ENCODE data around the gene TMEM263. TPM values are rescaled to one million over a fixed set of nuclear protein-coding genes. Genes with fewer than 3 reads are reported as not detected.

TMEM263 gene
- total and polyA plus RNA-seq, 2 donors (not counting 1 experiment from before 2014, with no cell fraction given): 97.9 to 116 TPM

DNA sequence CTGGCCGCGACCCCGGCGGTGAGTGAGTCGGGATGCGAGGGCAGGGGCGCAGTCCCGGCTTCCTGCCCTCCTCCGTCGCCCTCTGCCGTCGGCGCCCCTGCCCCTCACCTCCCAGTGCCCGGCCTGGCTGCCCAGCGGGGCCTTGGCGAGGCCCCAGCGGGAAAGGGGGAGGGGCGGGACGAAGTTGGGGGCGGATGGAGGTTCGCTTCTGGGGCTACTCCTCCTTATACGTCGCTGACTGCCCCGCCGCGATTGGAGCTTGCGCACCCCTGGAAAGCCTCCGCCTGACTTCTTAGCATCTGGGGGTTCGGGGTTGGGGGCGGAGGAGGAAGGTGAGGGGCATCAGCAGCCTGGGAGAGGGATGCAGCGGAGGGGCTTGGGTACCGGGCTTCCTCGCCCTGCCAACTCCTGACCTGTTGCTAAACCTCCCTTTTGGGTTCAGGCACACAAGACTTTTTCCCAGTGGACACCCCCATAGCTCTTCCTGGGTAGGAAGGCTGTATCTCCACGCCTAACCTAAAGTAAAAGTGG, 406 bp downstream of the TMEM263 start:
- Histone ChIP-seq H3K4me1 (ENCODE audit: control insufficient read depth, extremely low read depth, insufficient read depth, low read length) (no peaks in the 10 kb centered on the region), H3K9me3 (ENCODE audit: control insufficient read depth, insufficient read depth, low read depth, low read length) (no peaks in the 10 kb centered on the region), H4K20me1 (ENCODE audit: control insufficient read depth, extremely low read depth, insufficient read depth, low read length) (peaks cover 2% of the 10 kb centered on the region), H3K9ac (ENCODE audit: insufficient read depth, low read length) (peak overlapping the region; percentile 100), H3K27ac (ENCODE audit: insufficient read depth, low read length) (peak overlapping the region; percentile 98), H3K79me2 (ENCODE audit: control insufficient read depth, insufficient read depth, low read length) (peaks cover 50% of the 10 kb centered on the region), H3K4me3 (replicated peaks in 1 of 4; ENCODE audit: control extremely low read depth in 1 of 4, insufficient read depth in 1 of 4, low read depth in 3 of 4, low read length in 4 of 4) (peak overlapping the region; percentile 62 to 99 (median 82)), H3K4me2 (ENCODE audit: extremely low read depth, insufficient read depth, low read length) (peak overlapping the region; percentile 21), H3K36me3 (ENCODE audit: control insufficient read depth, insufficient read depth, low read length) (peaks cover 1% of the 10 kb centered on the region), H3K27me3 (ENCODE audit: control insufficient read depth, insufficient read depth, low read length) (no peaks in the 10 kb centered on the region), H2AFZ (ENCODE audit: low read length) (no peak overlapping the region)
- no peak for TF ChIP-seq EZH2 (IDR thresholded peaks at IDR 0.05; ENCODE audit: low read length, missing control alignments)
- TF ChIP-seq, protein P1, sequence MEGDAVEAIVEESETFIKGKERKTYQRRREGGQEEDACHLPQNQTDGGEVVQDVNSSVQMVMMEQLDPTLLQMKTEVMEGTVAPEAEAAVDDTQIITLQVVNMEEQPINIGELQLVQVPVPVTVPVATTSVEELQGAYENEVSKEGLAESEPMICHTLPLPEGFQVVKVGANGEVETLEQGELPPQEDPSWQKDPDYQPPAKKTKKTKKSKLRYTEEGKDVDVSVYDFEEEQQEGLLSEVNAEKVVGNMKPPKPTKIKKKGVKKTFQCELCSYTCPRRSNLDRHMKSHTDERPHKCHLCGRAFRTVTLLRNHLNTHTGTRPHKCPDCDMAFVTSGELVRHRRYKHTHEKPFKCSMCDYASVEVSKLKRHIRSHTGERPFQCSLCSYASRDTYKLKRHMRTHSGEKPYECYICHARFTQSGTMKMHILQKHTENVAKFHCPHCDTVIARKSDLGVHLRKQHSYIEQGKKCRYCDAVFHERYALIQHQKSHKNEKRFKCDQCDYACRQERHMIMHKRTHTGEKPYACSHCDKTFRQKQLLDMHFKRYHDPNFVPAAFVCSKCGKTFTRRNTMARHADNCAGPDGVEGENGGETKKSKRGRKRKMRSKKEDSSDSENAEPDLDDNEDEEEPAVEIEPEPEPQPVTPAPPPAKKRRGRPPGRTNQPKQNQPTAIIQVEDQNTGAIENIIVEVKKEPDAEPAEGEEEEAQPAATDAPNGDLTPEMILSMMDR (conservative IDR thresholded peaks at IDR 0.05 in 1 of 2, IDR thresholded peaks at IDR 0.05 in 1 of 2; ENCODE audit: low read depth in 1 of 2, low read length in 2 of 2): no peak
- peak; percentile 65 to 71 for DNase-seq (ENCODE audit: low read depth in 2 of 2)

DNA sequence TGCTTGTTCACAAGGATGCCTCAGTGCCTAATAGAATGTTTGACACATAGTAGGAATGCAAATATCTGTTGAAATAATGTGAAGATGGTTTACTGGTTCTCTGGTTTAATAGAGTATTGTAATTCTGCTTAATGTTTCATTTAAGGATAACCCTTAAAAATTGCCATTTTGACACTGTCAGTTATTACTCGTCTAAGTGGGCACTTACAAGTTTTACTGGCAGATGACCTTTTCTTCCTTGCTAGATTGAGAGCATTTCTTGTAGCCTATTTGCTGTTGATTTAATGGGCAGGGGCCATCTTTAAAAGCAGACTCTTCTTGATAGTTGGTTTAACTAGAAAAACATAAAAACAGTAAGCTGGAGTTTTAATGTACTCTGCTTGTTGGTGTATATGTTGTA, 1.9 kb downstream of the TMEM263 start:
- H2AFZ ChIP-seq (ENCODE audit: low read length): no peak overlapping the region
- H3K79me2 ChIP-seq (ENCODE audit: control insufficient read depth, insufficient read depth, low read length): peaks cover 63% of the 10 kb centered on the region
- H3K4me3 ChIP-seq (replicated peaks in 1 of 4; ENCODE audit: control extremely low read depth in 1 of 4, insufficient read depth in 1 of 4, low read depth in 3 of 4, low read length in 4 of 4): peak overlapping the region; percentile 62 to 99 (median 82)
- peak overlapping the region; percentile 89 for H3K4me2 ChIP-seq (ENCODE audit: extremely low read depth, insufficient read depth, low read length)
- DNase-seq (ENCODE audit: low read depth in 2 of 2): no peak
- H3K36me3 ChIP-seq (ENCODE audit: control insufficient read depth, insufficient read depth, low read length): peaks cover 1% of the 10 kb centered on the region
- H3K9me3 ChIP-seq (ENCODE audit: control insufficient read depth, insufficient read depth, low read depth, low read length): no peaks in the 10 kb centered on the region
- peaks cover 5% of the 10 kb centered on the region for H4K20me1 ChIP-seq (ENCODE audit: control insufficient read depth, extremely low read depth, insufficient read depth, low read length)
- peak overlapping the region; percentile 13 for H3K9ac ChIP-seq (ENCODE audit: insufficient read depth, low read length)
- no peaks in the 10 kb centered on the region for H3K4me1 ChIP-seq (ENCODE audit: control insufficient read depth, extremely low read depth, insufficient read depth, low read length)
- no peak for TF ChIP-seq EZH2 (IDR thresholded peaks at IDR 0.05; ENCODE audit: low read length, missing control alignments)
- TF ChIP-seq, protein P1 (conservative IDR thresholded peaks at IDR 0.05 in 1 of 2, IDR thresholded peaks at IDR 0.05 in 1 of 2; ENCODE audit: low read depth in 1 of 2, low read length in 2 of 2): no peak
- H3K27ac ChIP-seq (ENCODE audit: insufficient read depth, low read length): no peak overlapping the region
- H3K27me3 ChIP-seq (ENCODE audit: control insufficient read depth, insufficient read depth, low read length): no peaks in the 10 kb centered on the region

DNA sequence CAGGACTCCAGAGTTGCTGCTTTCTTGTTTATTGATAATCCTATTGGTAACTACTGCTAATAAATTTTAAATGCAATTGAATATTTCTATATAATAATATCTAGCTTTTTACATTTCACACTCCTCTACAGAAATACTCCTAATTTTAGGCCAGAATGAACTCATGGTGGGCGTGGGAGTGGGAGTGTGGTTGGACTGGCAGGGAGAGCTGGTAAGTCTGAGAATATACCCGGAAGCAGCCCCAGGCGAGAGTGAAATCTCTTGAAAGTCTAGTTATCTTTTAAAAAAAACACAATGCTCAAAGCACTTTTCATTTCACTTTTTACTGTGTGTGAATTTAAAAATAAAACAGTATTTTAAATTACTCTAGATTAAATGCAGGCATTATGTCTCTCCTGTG, 4.7 kb downstream of the TMEM263 start:
- no peak for DNase-seq (ENCODE audit: low read depth in 2 of 2)
- H3K9ac ChIP-seq (ENCODE audit: insufficient read depth, low read length): no peak overlapping the region
- no peaks in the 10 kb centered on the region for H3K9me3 ChIP-seq (ENCODE audit: control insufficient read depth, insufficient read depth, low read depth, low read length)
- no peaks in the 10 kb centered on the region for H3K27me3 ChIP-seq (ENCODE audit: control insufficient read depth, insufficient read depth, low read length)
- peaks cover 14% of the 10 kb centered on the region for H4K20me1 ChIP-seq (ENCODE audit: control insufficient read depth, extremely low read depth, insufficient read depth, low read length)
- H3K4me1 ChIP-seq (ENCODE audit: control insufficient read depth, extremely low read depth, insufficient read depth, low read length): no peaks in the 10 kb centered on the region
- no peak overlapping the region for H3K27ac ChIP-seq (ENCODE audit: insufficient read depth, low read length)
- H3K36me3 ChIP-seq (ENCODE audit: control insufficient read depth, insufficient read depth, low read length): peaks cover 1% of the 10 kb centered on the region
- no peak overlapping the region for H2AFZ ChIP-seq (ENCODE audit: low read length)
- peaks cover 90% of the 10 kb centered on the region for H3K79me2 ChIP-seq (ENCODE audit: control insufficient read depth, insufficient read depth, low read length)
- H3K4me2 ChIP-seq (ENCODE audit: extremely low read depth, insufficient read depth, low read length): no peak overlapping the region
- no peak for TF ChIP-seq EZH2 (IDR thresholded peaks at IDR 0.05; ENCODE audit: low read length, missing control alignments)
- TF ChIP-seq, protein P1 (conservative IDR thresholded peaks at IDR 0.05 in 1 of 2, IDR thresholded peaks at IDR 0.05 in 1 of 2; ENCODE audit: low read depth in 1 of 2, low read length in 2 of 2): no peak
- H3K4me3 ChIP-seq (replicated peaks in 1 of 4; ENCODE audit: control extremely low read depth in 1 of 4, insufficient read depth in 1 of 4, low read depth in 3 of 4, low read length in 4 of 4): no peak overlapping the region
